ENCODE results near the gene SND1.
"Not testable (repeated sequence)": the region's sequence is repeated elsewhere in the genome, so short reads cannot be mapped to it uniquely, and the experiment has no call there.

Gene SND1

GRCh38 chr7:127891144-127891543 lies 239.2 kb downstream of the SND1 start:
- DNase-seq (ENCODE audit: low spot score): no peak

- DNase-seq (ENCODE audit: low spot score): no peak
Observed at GRCh38 chr7:127891854-127892438, 240.0 kb downstream of the SND1 start.

GRCh38 chr7:127892488-127893314 lies 240.7 kb downstream of the SND1 start:
- DNase-seq (ENCODE audit: low spot score): no peak

GRCh38 chr7:127893547-127893946 lies 241.6 kb downstream of the SND1 start:
- no peak for DNase-seq (ENCODE audit: low spot score)

- DNase-seq (ENCODE audit: low spot score): no peak
Observed at GRCh38 chr7:127894588-127894987, 242.6 kb downstream of the SND1 start.

GRCh38 chr7:127895360-127895759 lies 243.4 kb downstream of the SND1 start:
- DNase-seq (ENCODE audit: low spot score): no peak

GRCh38 chr7:127895814-127896280 lies 243.9 kb downstream of the SND1 start:
- DNase-seq (ENCODE audit: low spot score): no peak

- no peak for DNase-seq (ENCODE audit: low spot score)
Observed at GRCh38 chr7:127896659-127897058, 244.7 kb downstream of the SND1 start.

GRCh38 chr7:127897704-127898454 lies 245.9 kb downstream of the SND1 start:
- DNase-seq (ENCODE audit: low spot score): no peak

- no peak for DNase-seq (ENCODE audit: low spot score)
Observed at GRCh38 chr7:127899411-127899810, 247.4 kb downstream of the SND1 start.

GRCh38 chr7:127900141-127900540 lies 248.1 kb downstream of the SND1 start:
- no peak for DNase-seq (ENCODE audit: low spot score)

- DNase-seq (ENCODE audit: low spot score): no peak
Observed at GRCh38 chr7:127900732-127901685, 249.0 kb downstream of the SND1 start.

- DNase-seq (ENCODE audit: low spot score): no peak
Observed at GRCh38 chr7:127901895-127902703, 250.1 kb downstream of the SND1 start.

GRCh38 chr7:127902753-127903152 lies 250.8 kb downstream of the SND1 start:
- not testable (repeated sequence) for DNase-seq (ENCODE audit: low spot score)

- no peak for DNase-seq (ENCODE audit: low spot score)
Observed at GRCh38 chr7:127903892-127904669, 252.1 kb downstream of the SND1 start.

GRCh38 chr7:127904670-127904985 lies 252.6 kb downstream of the SND1 start:
- no peak for DNase-seq (ENCODE audit: low spot score)

GRCh38 chr7:127905021-127905420 lies 253.0 kb downstream of the SND1 start:
- DNase-seq (ENCODE audit: low spot score): no peak

GRCh38 chr7:127905491-127906330 lies 253.7 kb downstream of the SND1 start:
- no peak for DNase-seq (ENCODE audit: low spot score)

Measured in left forelimb (tissue), 1 donor.